CD8-positive, alpha-beta memory T cell (primary cell): ENCODE results near the gene C4orf17. TPM values are rescaled to one million over a fixed set of nuclear protein-coding genes. Genes with fewer than 3 reads are reported as not detected.

ENCODE experiments used
- CTCF ChIA-PET: fragments of 350-600 bp; sonication (Branson Sonifier 250); formaldehyde crosslinking; loops from one replicate; lab custom pipeline; 2021; ENCODE audit warnings: antibody characterized with exemption; lab: Charles Lee
- POLR2A ChIA-PET: fragments of 350-600 bp; sonication (Branson Sonifier 250); formaldehyde crosslinking; loops from one replicate; lab custom pipeline; 2021; ENCODE audit warnings: antibody characterized with exemption; lab: Charles Lee
- DNase-seq, 5 donors: peaks; one replicate each; pipeline versions ENCODE4 v3.0.0 to v3.0.0-alpha.2; 2020 to 2022; ENCODE audit warnings: mixed read lengths in 1 of 5
- H3K27ac ChIP-seq: one replicate; pipeline ENCODE4 v1.7.0; 2013; ENCODE audit warnings: low read depth, mild to moderate bottlenecking, low read length, moderate library complexity
- H3K27me3 ChIP-seq: 2 replicates; pipeline ENCODE4 v1.7.0; 2013; ENCODE audit warnings: low read length, mild to moderate bottlenecking; ENCODE audit not compliant: insufficient read depth, poor library complexity, severe bottlenecking
- H3K36me3 ChIP-seq: 2 replicates; pipeline ENCODE4 v1.7.0; 2013; ENCODE audit warnings: mild to moderate bottlenecking, low read length, moderate library complexity; ENCODE audit not compliant: insufficient read depth
- H3K4me1 ChIP-seq: 2 replicates; pipeline ENCODE4 v1.7.0; 2013; ENCODE audit warnings: mild to moderate bottlenecking, low read length, moderate library complexity; ENCODE audit not compliant: insufficient read depth
- H3K4me3 ChIP-seq: 2 replicates; pipeline ENCODE4 v1.7.0; 2013; ENCODE audit warnings: mild to moderate bottlenecking, low read length
- H3K9me3 ChIP-seq: 2 replicates; pipeline ENCODE4 v1.7.0; 2013; ENCODE audit warnings: mild to moderate bottlenecking, low read length
- H3K27ac Mint-ChIP-seq, 8 donors: one replicate each; pipeline ENCODE4 v1.8.0; 2020 to 2021; ENCODE audit warnings: mixed read lengths in 8 of 8, mild to moderate bottlenecking in 6 of 8, inconsistent platforms in 3 of 8, moderate library complexity in 3 of 8
- H3K27me3 Mint-ChIP-seq, 2 donors: one replicate each; pipeline ENCODE4 v1.8.0; 2020 to 2021; ENCODE audit warnings: mixed read lengths in 2 of 2, mild to moderate bottlenecking in 1 of 2, moderate library complexity in 1 of 2
- H3K36me3 Mint-ChIP-seq, 3 donors: one replicate each; pipeline ENCODE4 v1.8.0; 2020 to 2021; ENCODE audit warnings: mixed read lengths in 3 of 3, inconsistent platforms in 1 of 3, mild to moderate bottlenecking in 1 of 3
- H3K4me1 Mint-ChIP-seq, 3 donors: one replicate each; pipeline ENCODE4 v1.8.0; 2020 to 2021; ENCODE audit warnings: mixed read lengths in 3 of 3, inconsistent platforms in 1 of 3, mild to moderate bottlenecking in 1 of 3
- H3K4me3 Mint-ChIP-seq, 7 donors: one replicate each; pipeline ENCODE4 v1.8.0; 2020 to 2021; ENCODE audit warnings: mixed read lengths in 7 of 7, mild to moderate bottlenecking in 6 of 7, moderate library complexity in 4 of 7, inconsistent platforms in 2 of 7
- H3K9me3 Mint-ChIP-seq, 5 donors: one replicate each; pipeline ENCODE4 v1.8.0; 2020 to 2022; ENCODE audit warnings: mixed read lengths in 5 of 5, mild to moderate bottlenecking in 3 of 5, moderate library complexity in 2 of 5, inconsistent platforms in 1 of 5
- polyA plus RNA-seq: library from polyadenylated mRNA; unstranded; fragments of 300-500 nt; fragmentation: Illumina TruSeq; gene quantifications from one replicate; pipeline ENCODE4 v1.2.3, GENCODE V29; 2021
- total RNA-seq, 2 experiments: library from RNA; stranded (reverse); gene quantifications; one replicate each; pipeline ENCODE4 v1.2.3, GENCODE V29; 2021

The C4orf17 gene
- total and polyA plus RNA-seq, 3 experiments from 2014 or later = not detected

- ChIA-PET POLR2A (no interaction called here), CTCF (no interaction called here)
- Mint-ChIP-seq H3K9me3 (peaks cover 0 to 4% (median 2%) of the 10 kb centered on the region in 5 donors), H3K27me3 (peaks cover 8 to 14% of the 10 kb centered on the region in 2 donors), H3K36me3 (no peaks in the 10 kb centered on the region), H3K4me1 (no peaks in the 10 kb centered on the region), H3K4me3 (no peak overlapping the region), H3K27ac (no peak overlapping the region)
- Histone ChIP-seq H3K27ac (no peak overlapping the region), H3K4me3 (no peak overlapping the region), H3K36me3 (no peaks in the 10 kb centered on the region), H3K4me1 (no peaks in the 10 kb centered on the region), H3K27me3 (no peaks in the 10 kb centered on the region), H3K9me3 (no peaks in the 10 kb centered on the region)
- DNase-seq = no peak
Observed at GRCh38 chr4:99540277-99540939, 29.6 kb downstream of the C4orf17 start.

GRCh38 chr4:99552872-99553271 lies 42.1 kb downstream of the C4orf17 start:
- CTCF ChIA-PET = no interaction called here

GRCh38 chr4:99563310-99564186 lies 52.7 kb downstream of the C4orf17 start, which contains the start of gene TRMT10A:
Gene TRMT10A (minus strand): TSS chr4:99564039. CDS start chr4:99559338, 4,701 bp downstream.
- peaks cover 9% of the 10 kb centered on the region for H3K4me1 ChIP-seq
- H3K4me3 ChIP-seq = peak within 1 kb of the TSS; percentile 82
- H3K27ac Mint-ChIP-seq = peak within 1 kb of the TSS; percentile 98 to 100 (median 100)
- peaks cover 4% of the 10 kb centered on the region for H3K27me3 ChIP-seq
- ChIA-PET POLR2A (interaction anchor here (0.5 to 1.4 kb wide), 7 partner anchors 245 to 634 kb away, joined by 3 to 25 read pairs (median 4); partner anchors contain the start of genes DAPP1, DNAJB14, H2AZ1 and METAP1), CTCF (interaction anchor here (0.8 to 3.4 kb wide), 7 partner anchors 245 to 568 kb away, joined by 3 to 24 read pairs (median 3); partner anchors contain the start of genes H2AZ1, LAMTOR3 and METAP1)
- peaks cover 22 to 26% (median 24%) of the 10 kb centered on the region in 3 donors for H3K4me1 Mint-ChIP-seq
- H3K9me3 Mint-ChIP-seq = no peaks in the 10 kb centered on the region
- H3K9me3 ChIP-seq = no peaks in the 10 kb centered on the region
- peak within 1 kb of the TSS; percentile 97 for H3K27ac ChIP-seq
- peak within 1 kb of the TSS; percentile 90 to 99 (median 96) for H3K4me3 Mint-ChIP-seq
- H3K27me3 Mint-ChIP-seq = peaks cover 13 to 28% of the 10 kb centered on the region in 2 donors
- peaks cover 3 to 10% (median 3%) of the 10 kb centered on the region in 3 donors for H3K36me3 Mint-ChIP-seq
- DNase-seq = peak; percentile 92 to 98 (median 97)
- H3K36me3 ChIP-seq = no peaks in the 10 kb centered on the region

More at GRCh38 chr4:99552872-99553271, 42.1 kb downstream of the C4orf17 start:
- DNase-seq = no peak
- no peaks in the 10 kb centered on the region for H3K36me3 ChIP-seq
- Mint-ChIP-seq H3K4me3 (no peak overlapping the region), H3K36me3 (peaks cover 3 to 26% (median 7%) of the 10 kb centered on the region in 3 donors), H3K9me3 (no peaks in the 10 kb centered on the region), H3K27me3 (no peaks in the 10 kb centered on the region), H3K27ac (no peak overlapping the region), H3K4me1 (no peaks in the 10 kb centered on the region)
- no peaks in the 10 kb centered on the region for H3K4me1 ChIP-seq
- H3K9me3 ChIP-seq = no peaks in the 10 kb centered on the region
- no peak overlapping the region for H3K27ac ChIP-seq
- no peaks in the 10 kb centered on the region for H3K27me3 ChIP-seq
- POLR2A ChIA-PET = no interaction called here
- no peak overlapping the region for H3K4me3 ChIP-seq

DNA sequence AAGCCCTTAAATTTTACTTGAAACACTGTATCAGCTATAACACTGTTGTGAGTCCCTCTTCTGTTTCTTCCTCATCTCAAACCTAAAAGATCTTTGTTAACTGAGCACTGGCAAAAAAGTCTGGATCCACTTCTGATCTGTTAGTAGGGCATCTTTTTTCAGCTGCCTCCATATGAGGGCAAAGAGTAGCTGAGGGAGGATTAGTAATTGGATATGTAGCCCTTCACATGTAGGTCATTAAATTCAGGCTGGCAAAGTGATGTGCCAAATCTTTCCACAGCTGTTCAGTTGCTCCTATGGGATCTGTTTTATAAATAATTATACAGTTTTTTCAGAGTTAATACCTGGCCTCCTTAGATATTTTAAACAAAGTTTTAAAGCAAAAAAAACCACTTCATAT lies 54.1 kb downstream of the C4orf17 start:
- Histone ChIP-seq H3K36me3 (no peaks in the 10 kb centered on the region), H3K9me3 (no peaks in the 10 kb centered on the region), H3K27me3 (peaks cover 4% of the 10 kb centered on the region), H3K27ac (no peak overlapping the region), H3K4me1 (peaks cover 9% of the 10 kb centered on the region), H3K4me3 (no peak overlapping the region)
- POLR2A ChIA-PET = interaction anchor here (0.6 to 0.7 kb wide), 2 partner anchors 329 to 476 kb away, joined by 3 to 4 read pairs; partner anchors contain the start of gene LAMTOR3
- peaks cover 13 to 40% of the 10 kb centered on the region in 2 donors for H3K27me3 Mint-ChIP-seq
- DNase-seq = no peak
- no peaks in the 10 kb centered on the region for H3K9me3 Mint-ChIP-seq
- H3K27ac Mint-ChIP-seq = peak overlapping the region in 3 of 8 donors; percentile 21 to 32 (median 26)
- H3K4me1 Mint-ChIP-seq = peaks cover 22 to 26% (median 24%) of the 10 kb centered on the region in 3 donors
- peak overlapping the region in 5 of 7 donors; percentile 6 to 42 (median 39) for H3K4me3 Mint-ChIP-seq
- CTCF ChIA-PET = interaction anchor here (3.4 kb wide), 1 partner anchor 244 kb away, joined by 22 read pairs; no protein-coding TSS in a partner anchor
- peaks cover 3 to 10% (median 3%) of the 10 kb centered on the region in 3 donors for H3K36me3 Mint-ChIP-seq

- no peak overlapping the region for H3K27ac Mint-ChIP-seq
- ChIA-PET POLR2A (no interaction called here), CTCF (no interaction called here)
- Histone ChIP-seq H3K9me3 (no peaks in the 10 kb centered on the region), H3K27ac (no peak overlapping the region), H3K27me3 (peaks cover 4% of the 10 kb centered on the region), H3K4me1 (no peaks in the 10 kb centered on the region), H3K4me3 (no peak overlapping the region), H3K36me3 (no peaks in the 10 kb centered on the region)
- peaks cover 23 to 73% of the 10 kb centered on the region in 2 donors for H3K27me3 Mint-ChIP-seq
- no peaks in the 10 kb centered on the region for H3K4me1 Mint-ChIP-seq
- H3K9me3 Mint-ChIP-seq = no peaks in the 10 kb centered on the region
- H3K4me3 Mint-ChIP-seq = no peak overlapping the region
- DNase-seq = no peak
- no peaks in the 10 kb centered on the region for H3K36me3 Mint-ChIP-seq
Observed at GRCh38 chr4:99571883-99572282, 61.1 kb downstream of the C4orf17 start.

DNA sequence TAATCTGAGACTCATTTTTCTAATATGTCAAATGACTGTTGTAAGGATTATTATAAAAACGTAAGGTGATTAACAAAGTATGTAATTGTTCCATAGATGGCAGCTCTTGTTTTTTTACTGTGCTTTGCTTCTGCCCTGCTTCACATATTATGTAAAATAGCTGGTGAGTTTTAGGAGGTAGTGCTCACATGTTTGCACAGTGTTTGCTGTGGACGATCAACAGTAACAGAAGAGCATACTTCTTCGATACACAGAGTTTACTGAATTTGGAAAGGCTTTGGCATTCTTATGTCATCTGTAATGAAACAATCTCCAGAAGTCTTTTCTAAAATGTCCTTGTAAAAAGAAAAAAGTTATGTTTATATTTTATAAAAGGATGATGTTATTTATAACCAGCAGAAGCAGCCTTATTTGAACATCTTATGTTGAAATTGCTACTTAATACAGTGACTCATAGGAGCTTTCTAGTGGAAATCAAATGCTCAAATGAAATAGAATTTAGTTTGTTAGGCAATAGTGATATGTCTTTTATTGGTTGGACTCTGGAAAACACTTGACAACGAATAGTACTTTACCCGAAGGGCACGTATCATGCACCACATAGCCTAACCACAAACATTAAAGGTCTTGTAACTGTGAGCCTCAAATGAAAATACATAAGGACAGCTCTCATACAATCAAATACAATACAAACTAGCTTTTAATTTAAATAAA lies 61.9 kb downstream of the C4orf17 start:
- POLR2A ChIA-PET = no interaction called here

GRCh38 chr4:99573735-99574368 lies 63.0 kb downstream of the C4orf17 start:
- Mint-ChIP-seq H3K36me3 (no peaks in the 10 kb centered on the region), H3K4me1 (no peaks in the 10 kb centered on the region), H3K27me3 (peaks cover 23 to 69% of the 10 kb centered on the region in 2 donors), H3K9me3 (no peaks in the 10 kb centered on the region), H3K27ac (no peak overlapping the region), H3K4me3 (no peak overlapping the region)
- no peaks in the 10 kb centered on the region for H3K27me3 ChIP-seq
- no peak overlapping the region for H3K27ac ChIP-seq
- H3K4me1 ChIP-seq = no peaks in the 10 kb centered on the region
- no peaks in the 10 kb centered on the region for H3K9me3 ChIP-seq
- CTCF ChIA-PET = no interaction called here
- no peak overlapping the region for H3K4me3 ChIP-seq
- POLR2A ChIA-PET = no interaction called here
- no peak for DNase-seq
- H3K36me3 ChIP-seq = no peaks in the 10 kb centered on the region

More for the DNA sequence above, 61.9 kb downstream of the C4orf17 start:
- Mint-ChIP-seq H3K27ac (no peak overlapping the region), H3K36me3 (no peaks in the 10 kb centered on the region), H3K4me1 (no peaks in the 10 kb centered on the region), H3K4me3 (no peak overlapping the region), H3K9me3 (no peaks in the 10 kb centered on the region), H3K27me3 (peaks cover 23 to 70% of the 10 kb centered on the region in 2 donors)
- Histone ChIP-seq H3K36me3 (no peaks in the 10 kb centered on the region), H3K9me3 (no peaks in the 10 kb centered on the region), H3K4me1 (no peaks in the 10 kb centered on the region), H3K27ac (no peak overlapping the region), H3K4me3 (no peak overlapping the region), H3K27me3 (no peaks in the 10 kb centered on the region)
- CTCF ChIA-PET = no interaction called here
- DNase-seq = no peak
